Naive thymus-derived CD4-positive, alpha-beta T cell (primary cell): ENCODE results near the gene REM1. TPM values are rescaled to one million over a fixed set of nuclear protein-coding genes. Genes with fewer than 3 reads are reported as not detected.
A peak's percentile ranks its signal among the peaks of the same experiment; 100 is the strongest.

Experiments
- ATAC-seq: fragments of 150-1000 bp; cut with Tn5 transposase; 2 replicates; pipeline ENCODE4 v1.10.0; 2021; ENCODE audit warnings: mild to moderate bottlenecking, moderate library complexity
- CTCF ChIA-PET: fragments of 350-600 bp; sonication (Branson Sonifier 250); formaldehyde crosslinking; loops from one replicate; lab custom pipeline; 2021; ENCODE audit warnings: antibody characterized with exemption; lab: Charles Lee
- POLR2A ChIA-PET: fragments of 350-600 bp; sonication (Branson Sonifier 250); formaldehyde crosslinking; loops from one replicate; lab custom pipeline; 2021; ENCODE audit warnings: antibody characterized with exemption, inconsistent platforms; lab: Charles Lee
- DNase-seq, 9 donors: peaks; one replicate each; pipeline versions ENCODE4 v3.0.0 to v3.0.0-alpha.2; 2020 to 2022; ENCODE audit warnings: mixed read lengths in 1 of 9
- H3K27ac ChIP-seq: one replicate; pipeline ENCODE4 v1.7.0; 2013; ENCODE audit warnings: mild to moderate bottlenecking, low read depth, low read length, moderate library complexity
- H3K27me3 ChIP-seq, 2 donors: one replicate each; pipeline ENCODE4 v1.7.0; 2013; ENCODE audit warnings: low read length in 2 of 2, mild to moderate bottlenecking in 2 of 2, moderate library complexity in 2 of 2; ENCODE audit not compliant: control insufficient read depth in 2 of 2, insufficient read depth in 2 of 2
- H3K36me3 ChIP-seq, 3 experiments: 1 replicate in 2 of 3; 2 replicates in 1 of 3; pipeline ENCODE4 v1.7.0; 2013; ENCODE audit warnings: low read length in 3 of 3, mild to moderate bottlenecking in 3 of 3, moderate library complexity in 1 of 3; ENCODE audit not compliant: insufficient read depth in 3 of 3, control insufficient read depth in 2 of 3
- H3K4me1 ChIP-seq, 2 donors: one replicate each; pipeline ENCODE4 v1.7.0; 2013; ENCODE audit warnings: low read length in 2 of 2, mild to moderate bottlenecking in 2 of 2, moderate library complexity in 1 of 2; ENCODE audit not compliant: control insufficient read depth in 2 of 2, insufficient read depth in 2 of 2
- H3K4me3 ChIP-seq: 2 replicates; pipeline ENCODE4 v1.7.0; 2013; ENCODE audit warnings: mild to moderate bottlenecking, low read length
- H3K9me3 ChIP-seq, 3 experiments: 1 replicate in 2 of 3; 2 replicates in 1 of 3; pipeline ENCODE4 v1.7.0; 2013; ENCODE audit warnings: low read length in 3 of 3; ENCODE audit not compliant: control insufficient read depth in 2 of 3
- H3K27ac Mint-ChIP-seq, 9 donors: one replicate each; pipeline ENCODE4 v1.8.0; 2020 to 2022; ENCODE audit warnings: mixed read lengths in 9 of 9, mild to moderate bottlenecking in 8 of 9, moderate library complexity in 5 of 9, inconsistent platforms in 2 of 9
- H3K27me3 Mint-ChIP-seq, 5 donors: one replicate each; pipeline ENCODE4 v1.8.0; 2021 to 2022; ENCODE audit warnings: mixed read lengths in 5 of 5, mild to moderate bottlenecking in 1 of 5
- H3K36me3 Mint-ChIP-seq, 5 donors: one replicate each; pipeline ENCODE4 v1.8.0; 2020 to 2022; ENCODE audit warnings: mixed read lengths in 5 of 5, mild to moderate bottlenecking in 3 of 5, inconsistent platforms in 1 of 5
- H3K4me1 Mint-ChIP-seq, 7 donors: one replicate each; pipeline ENCODE4 v1.8.0; 2020 to 2022; ENCODE audit warnings: mixed read lengths in 7 of 7, mild to moderate bottlenecking in 3 of 7, inconsistent platforms in 1 of 7
- H3K4me3 Mint-ChIP-seq, 10 donors: one replicate each; pipeline ENCODE4 v1.8.0; 2020 to 2022; ENCODE audit warnings: mild to moderate bottlenecking in 10 of 10, mixed read lengths in 10 of 10, moderate library complexity in 6 of 10, inconsistent platforms in 2 of 10
- H3K9me3 Mint-ChIP-seq, 11 donors: one replicate each; pipeline ENCODE4 v1.8.0; 2020 to 2022; ENCODE audit warnings: mixed read lengths in 11 of 11, mild to moderate bottlenecking in 4 of 11, inconsistent platforms in 1 of 11, moderate library complexity in 1 of 11
- intact Hi-C, 2 donors: fragments of 100-400 bp; cut with micrococcal nuclease; formaldehyde crosslinking; loops; one replicate each; pipeline ENCODE4 v1.15.1; 2023
- polyA plus RNA-seq, 2 donors: library from polyadenylated mRNA; unstranded; fragments of 300-500 nt; fragmentation: Illumina TruSeq; gene quantifications; one replicate each; pipeline ENCODE4 v1.2.3, GENCODE V29; 2021
- total RNA-seq, 6 experiments: library from RNA in 5 of 6; stranded (reverse) in 5 of 6; gene quantifications; 1 replicate in 5 of 6; 2 replicates in 1 of 6; pipeline ENCODE4 v1.2.3 and lab custom pipeline; 2021 to 2026

REM1 gene
- total and polyA plus RNA-seq, 7 experiments from 2014 or later: not detected

- peaks cover 26% of the 10 kb centered on the region in 2 donors for H3K4me1 ChIP-seq
- Mint-ChIP-seq H3K27me3 (peaks cover 0 to under 1% (median 0%) of the 10 kb centered on the region in 5 donors), H3K36me3 (peaks cover 0 to 5% (median 0%) of the 10 kb centered on the region in 5 donors), H3K27ac (peak within 1 kb of the TSS in 4 of 9 donors; percentile 80 to 92 (median 87)), H3K4me1 (peaks cover 5 to 13% (median 9%) of the 10 kb centered on the region in 7 donors), H3K4me3 (peak within 1 kb of the TSS in 3 of 10 donors; percentile 48 to 77 (median 75)), H3K9me3 (no peaks in the 10 kb centered on the region)
- ATAC-seq: peak; percentile 96
- no peaks in the 10 kb centered on the region for H3K27me3 ChIP-seq
- peak within 1 kb of the TSS; percentile 83 for H3K27ac ChIP-seq
- CTCF ChIA-PET: interaction anchor here (1.0 to 1.2 kb wide), 2 partner anchors 11 to 54 kb away, joined by 3 read pairs; no protein-coding TSS in a partner anchor
- POLR2A ChIA-PET: interaction anchor here (0.6 kb wide), 1 partner anchor 54 kb away, joined by 3 read pairs; no protein-coding TSS in a partner anchor
- H3K36me3 ChIP-seq: peaks cover 0 to 9% (median 0%) of the 10 kb centered on the region in 3 experiments
- intact Hi-C loops: loop anchor here (1.0 to 10.0 kb wide), 9 partner anchors 33 to 1230 kb away; partner anchors contain the start of genes ID1 (in 2 of the 2) and BCL2L1 (in 1 of the 2)
- peak; percentile 79 to 89 (median 88) for DNase-seq
- no peaks in the 10 kb centered on the region for H3K9me3 ChIP-seq
- peak within 1 kb of the TSS; percentile 90 for H3K4me3 ChIP-seq
Measured at GRCh38 chr20:31514154-31515071, 39.3 kb downstream of the REM1 start, which contains the start of gene HM13. Gene HM13, plus strand, starts transcription at chr20:31514442. Its CDS starts 110 bp downstream, at chr20:31514552.

GRCh38 chr20:31515072-31515774, 40.1 kb downstream of the REM1 start:
- no peak for ATAC-seq
- H3K36me3 Mint-ChIP-seq: peaks cover 0 to 6% (median 0%) of the 10 kb centered on the region in 5 donors
- no peak overlapping the region for H3K27ac Mint-ChIP-seq
- no peaks in the 10 kb centered on the region for H3K9me3 Mint-ChIP-seq
- Histone ChIP-seq H3K4me1 (peaks cover 26% of the 10 kb centered on the region in 2 donors), H3K27me3 (no peaks in the 10 kb centered on the region), H3K9me3 (no peaks in the 10 kb centered on the region), H3K27ac (peak overlapping the region; percentile 83), H3K4me3 (peak overlapping the region; percentile 90), H3K36me3 (peaks cover 0 to 14% (median 0%) of the 10 kb centered on the region in 3 experiments)
- POLR2A ChIA-PET: interaction anchor here (1.0 kb wide), 1 partner anchor 32 kb away, joined by 3 read pairs; a partner anchor contains a TSS
- CTCF ChIA-PET: interaction anchor here (1.9 kb wide), 1 partner anchor 97 kb away, joined by 6 read pairs; no protein-coding TSS in a partner anchor
- peaks cover 9 to 21% (median 13%) of the 10 kb centered on the region in 7 donors for H3K4me1 Mint-ChIP-seq
- no peak overlapping the region for H3K4me3 Mint-ChIP-seq
- intact Hi-C loops: loop anchor here (2.0 to 10.0 kb wide), 3 partner anchors 90 to 1230 kb away; partner anchors contain the start of genes ID1 (in 2 of the 2) and BCL2L1 (in 1 of the 2)
- H3K27me3 Mint-ChIP-seq: no peaks in the 10 kb centered on the region
- DNase-seq: no peak

- intact Hi-C loops: loop anchor here (2.0 to 10.0 kb wide), 3 partner anchors 89 to 1231 kb away; partner anchors contain the start of genes ID1 (in 2 of the 2) and BCL2L1 (in 1 of the 2)
- ATAC-seq (no peak), DNase-seq (no peak)
- H3K27ac Mint-ChIP-seq: no peak overlapping the region
- no peak overlapping the region for H3K4me3 Mint-ChIP-seq
- no peaks in the 10 kb centered on the region for H3K27me3 Mint-ChIP-seq
- H3K36me3 Mint-ChIP-seq: peaks cover 0 to 10% (median 3%) of the 10 kb centered on the region in 5 donors
- Histone ChIP-seq H3K36me3 (peaks cover 0 to 19% (median 0%) of the 10 kb centered on the region in 3 experiments), H3K4me3 (peak overlapping the region; percentile 90), H3K4me1 (peaks cover 26% of the 10 kb centered on the region in 2 donors), H3K27me3 (no peaks in the 10 kb centered on the region), H3K27ac (peak overlapping the region; percentile 83), H3K9me3 (no peaks in the 10 kb centered on the region)
- ChIA-PET CTCF (interaction anchor here (1.9 kb wide), 1 partner anchor 97 kb away, joined by 6 read pairs; no protein-coding TSS in a partner anchor), POLR2A (interaction anchor here (1.0 kb wide), 1 partner anchor 31 kb away, joined by 3 read pairs; a partner anchor contains a TSS)
- H3K9me3 Mint-ChIP-seq: no peaks in the 10 kb centered on the region
- peaks cover 13 to 26% (median 19%) of the 10 kb centered on the region in 7 donors for H3K4me1 Mint-ChIP-seq
Measured at GRCh38 chr20:31515775-31516107, 40.7 kb downstream of the REM1 start.

GRCh38 chr20:31516166-31516565, 41.1 kb downstream of the REM1 start:
- H3K4me3 Mint-ChIP-seq: no peak overlapping the region
- Histone ChIP-seq H3K27me3 (no peaks in the 10 kb centered on the region), H3K4me1 (peaks cover 26% of the 10 kb centered on the region in 2 donors), H3K36me3 (peaks cover 0 to 24% (median 0%) of the 10 kb centered on the region in 3 experiments), H3K4me3 (peak overlapping the region; percentile 90), H3K27ac (peak overlapping the region; percentile 28), H3K9me3 (no peaks in the 10 kb centered on the region)
- no peak overlapping the region for H3K27ac Mint-ChIP-seq
- DNase-seq (no peak), ATAC-seq (no peak)
- peaks cover 16 to 30% (median 22%) of the 10 kb centered on the region in 7 donors for H3K4me1 Mint-ChIP-seq
- H3K36me3 Mint-ChIP-seq: peaks cover 0 to 14% (median 5%) of the 10 kb centered on the region in 5 donors
- intact Hi-C loops: loop anchor here in 1 of 2 donors (10.0 kb wide), 1 partner anchor 1231 kb away; no protein-coding TSS in a partner anchor
- H3K9me3 Mint-ChIP-seq: no peaks in the 10 kb centered on the region
- ChIA-PET POLR2A (interaction anchor here (1.0 kb wide), 1 partner anchor 31 kb away, joined by 3 read pairs; a partner anchor contains a TSS), CTCF (interaction anchor here (1.9 kb wide), 1 partner anchor 96 kb away, joined by 6 read pairs; no protein-coding TSS in a partner anchor)
- no peaks in the 10 kb centered on the region for H3K27me3 Mint-ChIP-seq

GRCh38 chr20:31516651-31517050, 41.6 kb downstream of the REM1 start:
- Mint-ChIP-seq H3K9me3 (no peaks in the 10 kb centered on the region), H3K27me3 (no peaks in the 10 kb centered on the region), H3K36me3 (peaks cover 0 to 14% (median 5%) of the 10 kb centered on the region in 5 donors), H3K27ac (no peak overlapping the region), H3K4me1 (peaks cover 16 to 31% (median 23%) of the 10 kb centered on the region in 7 donors), H3K4me3 (no peak overlapping the region)
- no peak for DNase-seq
- H3K4me1 ChIP-seq: peaks cover 26% of the 10 kb centered on the region in 2 donors
- ATAC-seq: no peak
- POLR2A ChIA-PET: interaction anchor here (1.0 kb wide), 1 partner anchor 30 kb away, joined by 3 read pairs; a partner anchor contains a TSS
- no peaks in the 10 kb centered on the region for H3K9me3 ChIP-seq
- CTCF ChIA-PET: interaction anchor here (0.5 to 1.9 kb wide), 2 partner anchors 15 to 96 kb away, joined by 3 to 6 read pairs; no protein-coding TSS in a partner anchor
- no peak overlapping the region for H3K4me3 ChIP-seq
- H3K27ac ChIP-seq: no peak overlapping the region
- H3K27me3 ChIP-seq: no peaks in the 10 kb centered on the region
- H3K36me3 ChIP-seq: peaks cover 0 to 25% (median 0%) of the 10 kb centered on the region in 3 experiments
- intact Hi-C loops: loop anchor here in 1 of 2 donors (10.0 kb wide), 1 partner anchor 1232 kb away; no protein-coding TSS in a partner anchor
